Measurements from ENCODE around the gene JARID2. TPM values are rescaled to one million over a fixed set of nuclear protein-coding genes. Genes with fewer than 3 reads are reported as not detected.
A peak's percentile ranks its signal among the peaks of the same experiment; 100 is the strongest.

JARID2 gene
- total RNA-seq, 1 donor from 2014 or later: 5.0 TPM

- TF ChIP-seq CTCF (IDR thresholded peaks at IDR 0.05): no peak
- no peak overlapping the region for H3K4me3 ChIP-seq
- H3K4me1 ChIP-seq: peaks cover 6 to 18% of the 10 kb centered on the region in 2 donors
- DNase-seq (ENCODE audit: low spot score in 2 of 2): no peak
- no peaks in the 10 kb centered on the region for H3K36me3 ChIP-seq
- no peaks in the 10 kb centered on the region for H3K9me3 ChIP-seq
- H3K27me3 ChIP-seq: no peaks in the 10 kb centered on the region
- intact Hi-C loops (cut with DNase I): no loop called here
- no peak overlapping the region for H3K27ac ChIP-seq
Measured at GRCh38 chr6:15395087-15395486, 149.2 kb downstream of the JARID2 start.

GRCh38 chr6:15396808-15397207 is 150.9 kb downstream of the JARID2 start:
- no peaks in the 10 kb centered on the region for H3K9me3 ChIP-seq
- TF ChIP-seq CTCF (IDR thresholded peaks at IDR 0.05): no peak
- no peak for DNase-seq (ENCODE audit: low spot score in 2 of 2)
- peaks cover 9 to 23% of the 10 kb centered on the region in 2 donors for H3K4me1 ChIP-seq
- H3K27me3 ChIP-seq: no peaks in the 10 kb centered on the region
- intact Hi-C loops (cut with DNase I): no loop called here
- H3K27ac ChIP-seq: no peak overlapping the region
- no peaks in the 10 kb centered on the region for H3K36me3 ChIP-seq
- no peak overlapping the region for H3K4me3 ChIP-seq

- TF ChIP-seq CTCF (IDR thresholded peaks at IDR 0.05): no peak
- peaks cover 9 to 25% of the 10 kb centered on the region in 2 donors for H3K4me1 ChIP-seq
- no peak overlapping the region for H3K27ac ChIP-seq
Measured at GRCh38 chr6:15398633-15399275, 152.9 kb downstream of the JARID2 start.

GRCh38 chr6:15399641-15400470 is 154.0 kb downstream of the JARID2 start:
- H3K27ac ChIP-seq: no peak overlapping the region
- intact Hi-C loops (cut with DNase I): no loop called here
- no peaks in the 10 kb centered on the region for H3K27me3 ChIP-seq
- no peaks in the 10 kb centered on the region for H3K36me3 ChIP-seq
- H3K9me3 ChIP-seq: no peaks in the 10 kb centered on the region
- peak in 1 of 2 donors; percentile 71 for DNase-seq (ENCODE audit: low spot score in 2 of 2)
- H3K4me1 ChIP-seq: peaks cover 11 to 25% of the 10 kb centered on the region in 2 donors
- no peak for TF ChIP-seq CTCF (IDR thresholded peaks at IDR 0.05)
- H3K4me3 ChIP-seq: peak overlapping the region; percentile 45 to 51

More at GRCh38 chr6:15398633-15399275, 152.9 kb downstream of the JARID2 start:
- Histone ChIP-seq H3K9me3 (no peaks in the 10 kb centered on the region), H3K4me3 (no peak overlapping the region), H3K36me3 (no peaks in the 10 kb centered on the region), H3K27me3 (no peaks in the 10 kb centered on the region)
- DNase-seq (ENCODE audit: low spot score in 2 of 2): no peak
- intact Hi-C loops (cut with DNase I): no loop called here

- H3K27ac ChIP-seq: peak overlapping the region in 1 of 2 donors; percentile 26
- no peaks in the 10 kb centered on the region for H3K9me3 ChIP-seq
- no peak for TF ChIP-seq CTCF (IDR thresholded peaks at IDR 0.05)
- H3K4me3 ChIP-seq: peak overlapping the region; percentile 45 to 51
- intact Hi-C loops (cut with DNase I): no loop called here
- no peak for DNase-seq (ENCODE audit: low spot score in 2 of 2)
- no peaks in the 10 kb centered on the region for H3K36me3 ChIP-seq
- H3K27me3 ChIP-seq: no peaks in the 10 kb centered on the region
- peaks cover 11 to 25% of the 10 kb centered on the region in 2 donors for H3K4me1 ChIP-seq
Measured at GRCh38 chr6:15400572-15401004, 154.7 kb downstream of the JARID2 start.

All from ascending aorta (tissue), 2 donors.